KMS-11 (cell line): ENCODE results near the gene EDAR.

ENCODE experiments used
- H2AFZ ChIP-seq: fragments of 200-600 bp; sonication (generic); 2 replicates; pipeline ENCODE4 v1.6.1; 2016; ENCODE audit warnings: antibody characterized with exemption, mixed run types, low read depth
- H3K27ac ChIP-seq: fragments of 200-600 bp; sonication (generic); 2 replicates; pipeline ENCODE4 v1.6.1; 2016; ENCODE audit warnings: mild to moderate bottlenecking, mixed run types
- H3K27me3 ChIP-seq: fragments of 200-600 bp; sonication (generic); 2 replicates; pipeline ENCODE4 v1.6.1; 2017; ENCODE audit warnings: mild to moderate bottlenecking, low read depth, mixed run types, moderate library complexity; ENCODE audit not compliant: insufficient read depth
- H3K36me3 ChIP-seq: fragments of 200-600 bp; sonication (generic); 2 replicates; pipeline ENCODE4 v1.6.1; 2017; ENCODE audit warnings: mild to moderate bottlenecking, mixed run types; ENCODE audit not compliant: insufficient read depth
- H3K4me1 ChIP-seq: fragments of 200-600 bp; sonication (generic); 2 replicates; pipeline ENCODE4 v1.6.1; 2016; ENCODE audit warnings: mild to moderate bottlenecking, low read depth, mixed run types; ENCODE audit not compliant: poor library complexity, severe bottlenecking
- H3K4me2 ChIP-seq: fragments of 200-600 bp; sonication (generic); 2 replicates; pipeline ENCODE4 v1.7.0; 2016; ENCODE audit warnings: mild to moderate bottlenecking, mixed run types
- H3K4me3 ChIP-seq: fragments of 200-600 bp; sonication (generic); IDR thresholded peaks from 2 replicates; pipeline ENCODE4 v1.6.1; 2017; ENCODE audit warnings: low read depth, low read length, mixed read lengths; ENCODE audit not compliant: insufficient read depth
- H3K79me2 ChIP-seq: fragments of 200-600 bp; sonication (generic); 2 replicates; pipeline ENCODE4 v1.6.1; 2016; ENCODE audit warnings: low read depth, mixed run types; ENCODE audit not compliant: insufficient read depth
- H3K9ac ChIP-seq: fragments of 200-600 bp; sonication (generic); 2 replicates; pipeline ENCODE4 v1.6.1; 2016; ENCODE audit warnings: mild to moderate bottlenecking, mixed run types
- H4K20me1 ChIP-seq: fragments of 200-600 bp; sonication (generic); 2 replicates; pipeline ENCODE4 v1.6.1; 2016; ENCODE audit warnings: mild to moderate bottlenecking, mixed run types; ENCODE audit not compliant: insufficient read depth
- CTCF ChIP-seq: fragments of 200-600 bp; sonication (generic); conservative IDR thresholded peaks from 2 replicates; pipeline ENCODE4 v1.6.1; 2017; ENCODE audit warnings: low read depth, mild to moderate bottlenecking, antibody characterized with exemption, low read length, moderate library complexity, mixed read lengths

Gene EDAR

GRCh38 chr2:108869542-108869941 lies 119.5 kb downstream of the EDAR start:
- Histone ChIP-seq H3K36me3 (no peaks in the 10 kb centered on the region), H3K79me2 (no peaks in the 10 kb centered on the region), H3K27me3 (no peaks in the 10 kb centered on the region), H4K20me1 (no peaks in the 10 kb centered on the region), H3K4me1 (no peaks in the 10 kb centered on the region), H3K4me3 (no peak overlapping the region), H2AFZ (no peak overlapping the region), H3K9ac (no peak overlapping the region), H3K4me2 (no peak overlapping the region), H3K27ac (no peak overlapping the region)
- TF ChIP-seq CTCF = no peak

GRCh38 chr2:108868911-108869310 lies 120.1 kb downstream of the EDAR start:
- Histone ChIP-seq H3K79me2 (no peaks in the 10 kb centered on the region), H3K27ac (no peak overlapping the region), H2AFZ (no peak overlapping the region), H3K4me2 (no peak overlapping the region), H3K36me3 (no peaks in the 10 kb centered on the region), H3K27me3 (no peaks in the 10 kb centered on the region), H3K9ac (no peak overlapping the region), H3K4me3 (no peak overlapping the region), H4K20me1 (no peaks in the 10 kb centered on the region), H3K4me1 (no peaks in the 10 kb centered on the region)
- TF ChIP-seq CTCF = no peak

GRCh38 chr2:108866041-108866440 lies 123.0 kb downstream of the EDAR start:
- TF ChIP-seq CTCF = no peak
- no peaks in the 10 kb centered on the region for H3K36me3 ChIP-seq
- no peaks in the 10 kb centered on the region for H4K20me1 ChIP-seq
- no peak overlapping the region for H3K9ac ChIP-seq
- H2AFZ ChIP-seq = no peak overlapping the region
- H3K4me3 ChIP-seq = no peak overlapping the region
- H3K27me3 ChIP-seq = no peaks in the 10 kb centered on the region
- H3K4me2 ChIP-seq = no peak overlapping the region
- no peaks in the 10 kb centered on the region for H3K79me2 ChIP-seq
- H3K4me1 ChIP-seq = no peaks in the 10 kb centered on the region
- H3K27ac ChIP-seq = no peak overlapping the region

GRCh38 chr2:108858894-108859293 lies 130.1 kb downstream of the EDAR start:
- no peak overlapping the region for H3K9ac ChIP-seq
- H3K36me3 ChIP-seq = no peaks in the 10 kb centered on the region
- H3K4me3 ChIP-seq = no peak overlapping the region
- no peaks in the 10 kb centered on the region for H4K20me1 ChIP-seq
- no peaks in the 10 kb centered on the region for H3K4me1 ChIP-seq
- H3K27me3 ChIP-seq = no peaks in the 10 kb centered on the region
- no peak overlapping the region for H3K27ac ChIP-seq
- H3K79me2 ChIP-seq = no peaks in the 10 kb centered on the region
- H2AFZ ChIP-seq = no peak overlapping the region
- no peak overlapping the region for H3K4me2 ChIP-seq
- TF ChIP-seq CTCF = no peak

GRCh38 chr2:108855194-108855593 lies 133.8 kb downstream of the EDAR start:
- Histone ChIP-seq H3K9ac (no peak overlapping the region), H4K20me1 (no peaks in the 10 kb centered on the region), H2AFZ (no peak overlapping the region), H3K4me3 (no peak overlapping the region), H3K79me2 (no peaks in the 10 kb centered on the region), H3K27me3 (no peaks in the 10 kb centered on the region), H3K36me3 (no peaks in the 10 kb centered on the region), H3K4me1 (no peaks in the 10 kb centered on the region), H3K27ac (no peak overlapping the region), H3K4me2 (no peak overlapping the region)
- TF ChIP-seq CTCF = no peak
